ENCODE data around the gene ZNF366. TPM values are rescaled to one million over a fixed set of nuclear protein-coding genes. Genes with fewer than 3 reads are reported as not detected.
"Not testable (repeated sequence)": the region's sequence is repeated elsewhere in the genome, so short reads cannot be mapped to it uniquely, and the experiment has no call there.

Gene ZNF366
- total RNA-seq, 1 donor: not detected

DNA sequence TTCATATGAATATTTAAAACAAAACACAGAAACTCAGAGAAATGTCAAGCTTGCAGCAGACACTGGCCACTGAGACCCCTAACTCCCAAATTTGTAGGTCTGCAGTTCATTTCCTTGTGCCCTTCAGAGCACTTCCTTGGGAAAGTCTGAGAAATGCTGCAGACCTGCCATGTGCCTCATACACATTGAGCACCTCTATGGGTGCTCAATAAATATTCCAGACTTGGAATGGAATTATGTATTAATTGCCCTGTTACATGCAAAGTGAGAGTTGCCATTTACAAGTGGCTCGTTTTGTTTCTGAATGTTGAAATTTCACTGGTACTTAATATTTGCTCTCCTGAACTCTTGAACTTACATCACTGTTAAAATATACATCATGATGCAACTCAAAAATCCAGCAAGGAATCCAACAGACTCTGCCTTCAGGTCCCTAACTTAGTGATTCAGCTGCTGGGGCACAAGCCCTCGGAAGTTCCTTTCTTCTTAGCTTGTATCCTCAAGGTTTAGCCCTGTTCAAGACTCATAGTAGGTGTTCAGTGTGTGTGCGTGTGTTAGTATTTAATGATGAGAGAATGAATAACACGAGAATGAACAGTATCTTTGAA is 96.4 kb downstream of the ZNF366 start:
- TF ChIP-seq, protein P1, sequence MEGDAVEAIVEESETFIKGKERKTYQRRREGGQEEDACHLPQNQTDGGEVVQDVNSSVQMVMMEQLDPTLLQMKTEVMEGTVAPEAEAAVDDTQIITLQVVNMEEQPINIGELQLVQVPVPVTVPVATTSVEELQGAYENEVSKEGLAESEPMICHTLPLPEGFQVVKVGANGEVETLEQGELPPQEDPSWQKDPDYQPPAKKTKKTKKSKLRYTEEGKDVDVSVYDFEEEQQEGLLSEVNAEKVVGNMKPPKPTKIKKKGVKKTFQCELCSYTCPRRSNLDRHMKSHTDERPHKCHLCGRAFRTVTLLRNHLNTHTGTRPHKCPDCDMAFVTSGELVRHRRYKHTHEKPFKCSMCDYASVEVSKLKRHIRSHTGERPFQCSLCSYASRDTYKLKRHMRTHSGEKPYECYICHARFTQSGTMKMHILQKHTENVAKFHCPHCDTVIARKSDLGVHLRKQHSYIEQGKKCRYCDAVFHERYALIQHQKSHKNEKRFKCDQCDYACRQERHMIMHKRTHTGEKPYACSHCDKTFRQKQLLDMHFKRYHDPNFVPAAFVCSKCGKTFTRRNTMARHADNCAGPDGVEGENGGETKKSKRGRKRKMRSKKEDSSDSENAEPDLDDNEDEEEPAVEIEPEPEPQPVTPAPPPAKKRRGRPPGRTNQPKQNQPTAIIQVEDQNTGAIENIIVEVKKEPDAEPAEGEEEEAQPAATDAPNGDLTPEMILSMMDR (IDR thresholded peaks at IDR 0.05; ENCODE audit: insufficient read depth, low read length): no peak
- H3K4me3 ChIP-seq (ENCODE audit: low read depth, low read length): no peak overlapping the region
- peak; percentile 52 for DNase-seq (ENCODE audit: low read depth)

DNA sequence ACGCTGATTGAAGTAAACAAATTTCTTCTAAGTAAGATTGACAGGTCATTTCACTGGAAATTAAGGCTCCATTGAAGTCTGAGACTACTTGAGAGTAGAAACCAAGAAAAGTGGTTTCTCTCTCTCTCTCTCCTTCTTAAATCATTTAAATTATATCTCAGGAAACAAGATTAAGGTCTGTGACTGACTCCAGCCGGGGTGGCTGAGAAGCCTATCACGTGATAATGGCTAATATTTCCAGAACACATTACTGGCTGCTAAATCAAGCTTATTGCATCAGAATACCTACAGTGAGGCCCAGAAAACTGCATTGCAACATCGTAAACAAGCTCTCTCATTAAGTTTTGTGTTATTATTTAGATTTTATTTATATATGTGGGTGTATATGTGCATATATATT is 98.6 kb downstream of the ZNF366 start:
- TF ChIP-seq, protein P1 (IDR thresholded peaks at IDR 0.05; ENCODE audit: insufficient read depth, low read length): no peak
- DNase-seq (ENCODE audit: low read depth): peak; percentile 59
- H3K4me3 ChIP-seq (ENCODE audit: low read depth, low read length): no peak overlapping the region

GRCh38 chr5:72408127-72408526 is 99.1 kb downstream of the ZNF366 start:
- TF ChIP-seq, protein P1 (IDR thresholded peaks at IDR 0.05; ENCODE audit: insufficient read depth, low read length): no peak
- DNase-seq (ENCODE audit: low read depth): no peak
- no peak overlapping the region for H3K4me3 ChIP-seq (ENCODE audit: low read depth, low read length)

GRCh38 chr5:72407541-72407940 is 99.7 kb downstream of the ZNF366 start:
- no peak for DNase-seq (ENCODE audit: low read depth)
- TF ChIP-seq, protein P1 (IDR thresholded peaks at IDR 0.05; ENCODE audit: insufficient read depth, low read length): no peak
- H3K4me3 ChIP-seq (ENCODE audit: low read depth, low read length): no peak overlapping the region

DNA sequence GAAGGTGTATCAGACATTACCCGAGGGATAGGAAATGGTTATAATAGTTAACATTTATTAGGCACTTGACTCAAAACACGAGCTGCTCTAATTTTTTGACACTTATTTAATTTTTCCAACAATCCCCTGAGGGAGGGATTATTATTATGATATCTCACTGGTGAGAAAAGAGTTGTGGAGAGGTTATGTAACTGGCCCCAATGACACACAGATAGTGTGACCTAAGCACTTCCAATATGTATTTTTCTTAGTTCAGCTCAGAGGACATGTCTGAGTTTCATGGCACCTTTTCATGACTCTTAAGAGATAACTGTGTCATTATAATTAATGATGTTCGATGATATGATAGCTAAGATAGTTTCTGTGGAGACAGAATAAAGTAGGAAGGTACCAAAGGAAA is 100.1 kb downstream of the ZNF366 start:
- TF ChIP-seq, protein P1 (IDR thresholded peaks at IDR 0.05; ENCODE audit: insufficient read depth, low read length): no peak
- no peak overlapping the region for H3K4me3 ChIP-seq (ENCODE audit: low read depth, low read length)
- DNase-seq (ENCODE audit: low read depth): no peak

- H3K4me3 ChIP-seq (ENCODE audit: low read depth, low read length); DNase-seq (ENCODE audit: low read depth): not testable (repeated sequence)
These were observed 102.4 kb downstream of the ZNF366 start for GRCh38 chr5:72404771-72405170.

GRCh38 chr5:72402959-72403628 is 104.1 kb downstream of the ZNF366 start:
- peak; percentile 19 for DNase-seq (ENCODE audit: low read depth)
- no peak overlapping the region for H3K4me3 ChIP-seq (ENCODE audit: low read depth, low read length)
- TF ChIP-seq, protein P1 (IDR thresholded peaks at IDR 0.05; ENCODE audit: insufficient read depth, low read length): peak; percentile 46

Measured in fibroblast of the aortic adventitia (primary cell).